ENCODE data around the gene REEP3.

DNA sequence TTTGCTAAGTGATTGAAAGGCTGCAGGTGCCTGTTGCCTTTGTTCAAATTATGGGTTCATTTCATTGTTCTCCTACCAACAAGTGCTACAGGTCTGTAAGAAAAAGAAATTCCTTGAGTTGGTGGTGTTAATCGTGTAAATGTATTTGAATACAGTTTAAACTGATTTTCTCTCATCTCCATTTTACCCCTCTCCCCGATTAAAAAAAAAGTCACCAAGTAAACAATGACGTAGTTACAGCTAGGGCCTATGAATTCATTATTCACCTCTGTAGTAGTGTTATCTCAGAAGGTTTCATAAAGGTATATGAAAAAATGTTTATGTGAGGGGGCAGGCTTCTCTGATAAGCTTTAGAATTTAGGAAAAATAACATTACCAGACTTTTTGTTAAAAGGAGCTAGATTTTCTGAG lies 1.1 kb downstream of the REEP3 start:
- TF ChIP-seq, protein P1, sequence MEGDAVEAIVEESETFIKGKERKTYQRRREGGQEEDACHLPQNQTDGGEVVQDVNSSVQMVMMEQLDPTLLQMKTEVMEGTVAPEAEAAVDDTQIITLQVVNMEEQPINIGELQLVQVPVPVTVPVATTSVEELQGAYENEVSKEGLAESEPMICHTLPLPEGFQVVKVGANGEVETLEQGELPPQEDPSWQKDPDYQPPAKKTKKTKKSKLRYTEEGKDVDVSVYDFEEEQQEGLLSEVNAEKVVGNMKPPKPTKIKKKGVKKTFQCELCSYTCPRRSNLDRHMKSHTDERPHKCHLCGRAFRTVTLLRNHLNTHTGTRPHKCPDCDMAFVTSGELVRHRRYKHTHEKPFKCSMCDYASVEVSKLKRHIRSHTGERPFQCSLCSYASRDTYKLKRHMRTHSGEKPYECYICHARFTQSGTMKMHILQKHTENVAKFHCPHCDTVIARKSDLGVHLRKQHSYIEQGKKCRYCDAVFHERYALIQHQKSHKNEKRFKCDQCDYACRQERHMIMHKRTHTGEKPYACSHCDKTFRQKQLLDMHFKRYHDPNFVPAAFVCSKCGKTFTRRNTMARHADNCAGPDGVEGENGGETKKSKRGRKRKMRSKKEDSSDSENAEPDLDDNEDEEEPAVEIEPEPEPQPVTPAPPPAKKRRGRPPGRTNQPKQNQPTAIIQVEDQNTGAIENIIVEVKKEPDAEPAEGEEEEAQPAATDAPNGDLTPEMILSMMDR (IDR thresholded peaks at IDR 0.05; ENCODE audit: poor library complexity, severe bottlenecking) = no peak
- no peak for TF ChIP-seq POLR2AphosphoS5 (IDR thresholded peaks at IDR 0.05)
- TF ChIP-seq SMC3 (conservative IDR thresholded peaks at IDR 0.05; ENCODE audit: poor library complexity) = no peak
- TF ChIP-seq MXI1 (conservative IDR thresholded peaks at IDR 0.05; ENCODE audit: poor library complexity, severe bottlenecking) = no peak
- TF ChIP-seq EZH2 (IDR thresholded peaks at IDR 0.05; ENCODE audit: borderline replicate concordance, insufficient read depth, low read length, poor library complexity, severe bottlenecking) = no peak
